GM11168 (cell line): ENCODE data around the gene LRP1B.

Source experiments
- in situ Hi-C: fragments of 300-500 bp; cut with MboI; formaldehyde crosslinking; loops from one replicate; pipeline ENCODE4 v1.12.0; 2022; ENCODE audit warnings: low sequenced_read_pairs; ENCODE audit not compliant: unreplicated experiment

LRP1B gene

DNA sequence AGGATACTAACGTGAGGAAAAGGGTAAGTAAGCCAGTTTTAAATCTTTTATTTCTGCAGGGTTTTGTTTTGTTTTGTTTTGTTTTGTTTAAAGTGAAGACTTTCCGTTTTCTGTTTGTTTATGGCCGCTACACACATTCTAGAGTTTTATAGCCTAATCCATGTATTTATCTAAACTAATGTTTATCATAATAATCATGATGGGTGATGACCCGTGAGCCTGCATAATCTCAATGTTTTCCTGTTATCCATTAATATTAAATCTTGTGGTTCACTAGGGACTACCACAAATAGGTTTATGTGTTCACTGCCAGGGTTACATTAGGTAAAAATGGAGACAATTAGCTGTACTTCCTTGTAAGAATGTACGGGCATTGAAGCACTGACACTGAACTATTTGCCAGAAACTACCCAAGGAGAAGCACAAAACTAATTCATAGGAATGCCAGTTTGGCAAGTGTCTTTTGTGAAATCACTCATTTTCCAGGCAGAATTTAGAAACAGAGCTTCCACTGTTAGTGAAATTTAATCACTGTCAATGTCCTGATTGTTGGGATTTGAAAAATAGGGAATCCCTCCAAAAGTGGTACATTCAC is 574.8 kb downstream of the LRP1B start:
- in situ Hi-C loops: no loop called here

DNA sequence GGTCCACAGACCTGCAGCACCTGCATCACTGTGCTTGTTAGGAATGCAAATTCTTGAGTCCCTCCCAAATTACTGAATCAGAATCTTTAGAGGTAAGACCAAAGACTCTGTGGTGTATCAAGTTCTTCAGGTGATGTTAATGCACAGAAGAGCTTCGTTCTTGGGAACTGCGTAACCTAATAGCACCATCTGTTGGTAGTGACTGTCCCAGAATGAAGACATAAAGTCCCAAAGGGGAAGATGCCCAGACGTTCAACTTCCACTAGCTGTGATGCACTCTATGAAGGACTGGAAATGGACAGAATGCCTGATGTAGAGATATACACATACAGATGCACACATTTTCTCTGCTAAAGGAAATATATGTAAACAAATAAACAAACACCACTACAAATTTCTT is 576.0 kb downstream of the LRP1B start:
- in situ Hi-C loops: no loop called here

DNA sequence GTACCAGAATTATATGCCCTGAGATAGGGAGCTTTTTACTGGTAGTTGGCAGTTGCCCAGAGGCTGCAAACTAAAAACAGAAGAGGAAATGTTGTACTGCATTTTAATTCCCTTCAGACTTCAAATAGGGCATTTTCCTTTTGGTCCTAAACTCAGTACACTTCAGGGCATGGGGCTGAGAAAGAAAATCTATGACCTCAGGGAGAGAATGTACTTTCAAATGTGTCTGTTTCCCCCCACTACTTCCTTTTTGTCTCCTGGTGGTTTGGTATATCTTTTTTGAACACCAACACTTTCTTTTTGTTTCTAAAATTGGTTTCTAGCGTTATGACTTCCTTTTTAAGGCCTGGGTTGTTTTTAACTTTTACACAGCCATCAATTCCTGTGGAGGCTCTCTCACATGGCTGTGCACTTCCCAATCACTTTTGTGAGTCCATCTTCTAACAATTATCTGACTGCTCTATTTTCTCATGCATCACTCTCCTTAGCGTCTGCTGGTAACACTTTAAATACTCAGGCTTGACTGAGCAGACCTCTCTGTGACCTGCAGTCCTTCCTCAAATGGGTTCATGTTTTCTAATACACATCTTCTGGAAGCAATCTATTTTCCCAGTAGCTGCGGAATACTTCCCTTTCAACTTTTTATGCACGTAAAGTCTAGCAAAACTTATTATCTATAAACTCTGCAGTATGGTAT is 596.0 kb downstream of the LRP1B start:
- in situ Hi-C loops: no loop called here

DNA sequence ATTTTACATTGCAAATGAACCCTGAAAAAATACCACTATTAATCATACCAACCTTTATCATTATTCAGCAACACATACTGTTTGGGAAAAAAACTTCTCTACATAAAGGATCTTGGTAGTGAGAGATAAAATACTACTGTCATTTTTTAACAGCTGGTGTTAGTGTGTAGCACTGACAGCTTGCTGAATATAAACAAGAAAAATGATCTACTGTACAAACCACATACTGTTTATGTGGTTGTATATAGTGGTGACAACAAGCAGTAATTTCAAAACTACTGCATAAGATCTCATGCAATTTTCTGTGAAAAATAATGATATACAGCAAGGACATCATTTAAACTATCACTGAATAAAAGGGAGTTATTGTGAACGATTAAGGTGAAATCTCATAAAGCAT is 601.2 kb downstream of the LRP1B start:
- in situ Hi-C loops: no loop called here

DNA sequence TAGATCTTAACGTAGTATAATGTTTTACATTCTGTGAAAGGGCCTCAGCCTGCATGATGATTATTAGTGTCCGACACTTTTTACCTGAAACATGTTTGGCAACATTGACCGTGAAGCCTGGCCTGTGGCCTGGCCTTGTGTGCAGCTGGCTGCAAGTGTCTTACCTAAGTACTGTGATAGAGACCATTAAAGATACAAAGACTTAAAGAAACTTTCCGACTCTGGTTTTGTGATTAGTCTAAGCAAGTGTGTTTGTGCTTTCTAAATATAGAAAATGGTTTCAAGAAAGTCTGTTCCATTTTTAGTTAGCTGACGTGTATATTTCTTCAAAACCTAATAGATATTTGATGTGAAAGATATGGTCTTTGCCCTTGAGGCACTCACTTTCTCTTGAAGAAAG is 601.8 kb downstream of the LRP1B start:
- in situ Hi-C loops: no loop called here

DNA sequence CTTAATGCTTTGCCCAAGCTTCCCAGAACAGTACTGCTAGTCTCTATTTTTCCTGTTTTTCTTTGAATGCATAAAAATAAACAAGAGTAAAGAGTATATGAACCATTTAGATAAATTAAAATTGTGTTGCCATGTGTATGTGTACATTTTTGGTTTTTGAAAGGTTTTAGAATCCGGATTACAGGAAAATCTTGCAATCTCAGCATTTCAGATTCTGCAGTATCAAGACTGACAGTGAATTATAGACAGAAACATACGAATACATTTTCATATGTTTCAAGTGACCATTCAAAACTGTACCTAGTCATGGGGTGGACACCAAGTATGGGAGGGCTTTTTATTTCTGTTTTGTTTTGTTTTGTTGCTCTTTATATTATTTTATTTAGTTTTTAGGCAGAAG is 604.1 kb downstream of the LRP1B start:
- in situ Hi-C loops: no loop called here

DNA sequence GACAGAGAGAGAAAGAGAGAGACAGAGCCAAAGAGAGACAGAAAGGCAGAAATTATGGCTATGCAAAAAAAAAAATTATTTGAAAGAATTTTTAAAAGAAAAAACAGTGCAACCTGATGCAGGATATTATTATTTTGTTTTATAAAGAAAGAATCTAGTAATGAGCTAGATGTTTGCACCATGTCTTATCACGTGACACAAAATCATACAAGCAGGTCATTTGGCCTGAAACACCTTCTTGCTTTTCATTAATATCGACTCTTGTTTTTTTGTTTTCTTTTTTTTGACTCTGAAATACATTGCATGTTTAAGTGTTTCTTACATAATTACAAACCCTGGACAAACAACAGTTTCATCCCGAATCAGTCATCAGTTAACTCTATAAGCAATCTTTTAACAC is 606.0 kb downstream of the LRP1B start:
- in situ Hi-C loops: no loop called here

DNA sequence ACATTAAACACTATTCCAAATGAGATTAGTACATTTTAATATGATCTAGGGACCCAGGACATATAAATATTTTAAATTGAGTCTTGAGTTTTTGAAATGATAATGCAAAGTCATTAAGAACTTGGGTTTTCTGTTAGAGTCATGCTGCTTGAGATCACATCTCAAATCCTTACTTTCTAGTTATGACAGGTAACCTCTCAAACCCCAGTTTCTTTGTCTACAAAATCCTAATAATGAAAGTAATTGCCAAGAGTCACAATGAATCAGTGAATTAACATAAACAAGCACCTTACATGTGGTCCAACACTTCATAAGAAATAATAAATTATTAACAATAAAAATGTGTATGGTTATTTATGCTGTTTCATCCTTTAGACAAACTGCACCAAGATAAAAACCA is 607.6 kb downstream of the LRP1B start:
- in situ Hi-C loops: no loop called here

DNA sequence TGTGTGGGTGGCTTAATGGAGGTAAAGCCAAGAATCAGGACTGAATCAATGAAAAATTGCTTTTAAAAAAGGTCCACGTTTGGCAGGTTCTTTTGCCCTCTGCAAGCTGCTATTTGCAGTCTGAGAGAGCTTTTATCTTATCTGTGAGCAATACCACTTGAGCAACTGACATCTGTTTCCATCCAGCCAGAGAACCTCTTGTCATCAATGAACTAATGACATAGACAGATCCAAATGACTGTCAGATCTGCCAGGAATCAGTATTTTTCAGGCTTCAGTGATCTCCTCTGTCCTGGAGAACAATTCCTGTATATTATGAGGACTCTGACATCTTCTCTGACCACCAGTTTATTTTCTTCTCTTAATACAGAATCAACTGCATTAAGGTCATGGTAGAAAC is 608.1 kb downstream of the LRP1B start:
- in situ Hi-C loops: no loop called here

DNA sequence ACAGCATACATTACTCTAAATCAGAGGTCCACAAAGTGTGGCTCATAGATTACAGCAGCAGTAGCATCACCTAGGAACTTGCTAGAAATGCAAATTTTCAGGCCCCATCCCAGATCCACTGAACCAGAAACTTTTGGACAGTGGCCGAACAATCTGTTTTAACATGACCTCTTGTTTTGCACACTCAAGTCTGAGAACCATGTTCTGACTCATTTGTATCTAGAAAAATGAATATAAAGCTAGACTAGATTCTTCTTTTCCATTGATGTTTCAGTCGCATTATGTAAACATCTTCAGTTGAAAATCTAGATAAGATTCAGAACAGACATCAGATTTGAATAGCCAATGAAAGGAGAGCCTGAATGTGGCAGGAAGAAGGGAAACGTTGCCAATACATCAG is 608.8 kb downstream of the LRP1B start:
- in situ Hi-C loops: no loop called here

DNA sequence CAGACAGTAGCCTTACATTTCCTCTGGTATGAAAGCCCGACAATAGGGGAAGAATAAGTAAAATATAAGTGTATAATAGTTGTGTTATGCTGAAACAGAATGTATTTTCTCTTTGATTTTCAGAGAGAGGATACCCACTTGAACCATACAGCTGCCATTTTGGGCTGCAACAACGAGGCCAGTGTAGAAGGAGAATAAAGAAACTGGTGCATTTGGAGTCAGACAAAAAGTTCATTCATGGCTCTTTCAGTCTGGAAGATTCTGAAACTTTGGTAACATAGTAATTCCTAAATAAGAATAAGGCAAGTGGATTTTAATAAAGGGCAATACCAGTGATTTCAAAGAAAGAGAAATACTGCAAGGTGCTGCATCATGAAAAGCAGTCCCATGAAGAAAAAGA is 610.9 kb downstream of the LRP1B start:
- in situ Hi-C loops: no loop called here

DNA sequence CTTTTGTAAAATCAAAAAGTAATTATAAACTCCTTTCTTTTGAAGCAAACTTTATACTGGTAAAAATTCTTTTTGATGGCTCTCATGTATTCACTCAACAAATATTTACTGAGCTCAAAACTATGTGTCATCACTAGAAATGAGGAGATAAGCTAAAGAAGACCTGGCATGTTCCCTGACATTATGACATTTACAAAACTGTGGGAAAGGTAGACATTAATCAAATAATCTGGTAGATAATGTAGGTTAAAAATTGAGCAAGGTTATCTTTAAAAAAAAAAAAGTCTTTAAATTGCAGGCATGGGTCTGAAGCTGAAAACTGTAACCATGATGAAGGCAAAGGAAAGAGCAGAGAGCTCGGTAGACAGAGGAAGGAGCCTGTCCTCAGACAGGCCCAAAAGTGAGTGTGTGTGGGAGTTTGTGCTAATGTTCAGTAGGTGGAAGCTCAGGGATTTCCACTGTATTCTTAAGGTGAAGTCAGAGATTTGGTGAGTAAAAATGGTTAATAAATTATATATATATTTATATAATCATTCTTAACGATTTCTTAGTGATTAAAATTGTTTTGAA is 612.9 kb downstream of the LRP1B start:
- in situ Hi-C loops: no loop called here

DNA sequence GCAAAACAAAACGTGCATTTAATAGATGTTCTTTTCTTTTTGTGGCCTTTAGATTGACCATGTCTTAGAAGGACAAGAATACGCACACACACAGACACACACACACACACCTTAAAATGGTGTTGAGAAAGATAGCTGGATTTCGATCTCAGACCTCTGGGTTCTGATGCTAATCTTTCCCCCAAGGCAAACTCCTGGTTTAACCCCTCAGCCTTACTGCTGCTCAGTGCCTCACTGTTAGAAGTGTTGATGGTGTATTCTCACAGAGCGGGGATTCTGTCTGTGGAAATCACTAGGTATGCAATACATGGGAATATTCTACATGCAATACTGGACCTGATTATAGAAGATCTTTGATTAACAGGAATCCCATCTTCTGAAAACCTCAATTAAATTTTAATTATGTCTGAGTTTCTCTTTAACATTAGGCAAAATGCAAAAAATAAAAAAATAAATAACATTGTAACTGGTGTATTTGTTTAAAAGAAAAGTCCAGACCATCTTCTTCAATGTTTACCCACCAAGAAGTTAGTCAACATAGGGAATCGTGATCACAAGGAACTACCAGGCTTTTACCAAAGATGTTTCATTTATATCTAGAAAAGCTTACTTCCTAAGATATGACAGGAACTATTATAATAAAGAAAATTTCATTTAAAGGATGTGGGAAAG is 613.5 kb downstream of the LRP1B start:
- in situ Hi-C loops: no loop called here

DNA sequence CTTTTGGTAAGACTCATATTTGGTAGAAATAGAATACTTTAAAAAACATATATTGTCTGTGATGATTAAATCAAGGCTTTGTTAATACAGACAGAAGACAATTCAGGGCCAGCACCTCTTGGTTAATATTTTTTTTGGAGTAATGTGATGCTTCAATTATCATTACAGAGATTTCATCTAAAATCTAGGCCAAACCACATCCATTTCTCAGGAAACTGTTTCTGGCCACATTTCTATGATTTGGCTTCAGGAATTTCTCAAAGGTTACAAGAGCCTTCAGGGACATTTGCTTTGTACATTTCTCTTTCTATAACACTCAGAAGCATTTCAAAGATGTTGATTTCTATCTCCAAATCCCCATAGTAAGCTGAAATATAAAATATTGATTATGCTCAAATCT is 614.9 kb downstream of the LRP1B start:
- in situ Hi-C loops: no loop called here

DNA sequence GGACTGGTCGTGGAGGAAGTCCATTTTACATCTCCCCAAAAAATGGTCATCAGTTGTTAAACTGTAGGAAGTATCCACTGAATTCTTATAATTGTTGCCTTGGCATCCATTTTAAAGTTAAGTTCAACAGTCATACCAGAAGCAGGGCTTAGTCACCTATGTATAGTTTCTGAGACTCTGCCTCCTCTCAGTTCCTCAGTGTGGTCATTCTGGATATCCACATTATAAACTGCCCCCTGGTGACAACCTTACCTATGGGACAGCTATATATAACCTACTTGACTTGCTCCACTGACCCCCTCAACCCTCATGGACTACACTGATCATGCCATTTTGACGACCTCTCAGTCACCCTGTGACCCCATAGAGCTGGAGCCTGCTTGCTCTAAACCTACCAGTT is 617.0 kb downstream of the LRP1B start:
- in situ Hi-C loops: no loop called here

DNA sequence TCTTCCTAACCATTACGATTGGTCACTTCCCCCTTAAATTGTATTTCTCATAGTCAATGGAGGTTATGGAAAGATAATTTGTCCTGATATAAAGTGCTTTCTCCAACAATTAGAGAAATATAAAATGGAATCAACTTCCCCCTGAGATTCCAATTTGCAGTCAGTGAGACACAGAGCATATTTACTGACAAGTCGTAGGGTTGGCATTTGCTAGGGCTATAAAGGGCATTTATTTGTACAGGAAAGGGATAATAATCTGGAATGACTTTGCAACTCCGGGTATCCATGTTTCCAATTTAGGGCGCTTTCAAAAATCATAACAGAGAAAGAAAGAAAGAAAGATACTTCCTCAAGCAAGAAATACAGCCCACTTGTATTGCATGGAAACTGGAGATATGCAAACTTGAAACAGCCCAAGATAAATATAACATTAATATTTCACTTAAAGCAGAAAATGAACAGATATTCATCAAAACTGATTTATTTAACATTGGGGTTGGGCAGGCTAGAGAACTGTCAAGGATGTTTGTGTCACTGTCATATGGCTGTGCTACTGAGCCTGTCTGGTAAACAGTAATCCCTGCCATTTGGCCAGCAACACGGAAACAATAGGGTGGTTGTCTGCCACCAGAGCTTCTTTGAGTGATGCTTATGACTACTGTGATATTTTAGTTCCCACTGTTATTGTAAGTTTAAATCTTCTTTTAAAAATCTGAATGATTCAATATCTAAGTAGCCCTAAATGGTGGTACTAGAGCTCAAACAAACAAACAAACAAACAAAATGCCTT is 621.8 kb downstream of the LRP1B start:
- in situ Hi-C loops: no loop called here

DNA sequence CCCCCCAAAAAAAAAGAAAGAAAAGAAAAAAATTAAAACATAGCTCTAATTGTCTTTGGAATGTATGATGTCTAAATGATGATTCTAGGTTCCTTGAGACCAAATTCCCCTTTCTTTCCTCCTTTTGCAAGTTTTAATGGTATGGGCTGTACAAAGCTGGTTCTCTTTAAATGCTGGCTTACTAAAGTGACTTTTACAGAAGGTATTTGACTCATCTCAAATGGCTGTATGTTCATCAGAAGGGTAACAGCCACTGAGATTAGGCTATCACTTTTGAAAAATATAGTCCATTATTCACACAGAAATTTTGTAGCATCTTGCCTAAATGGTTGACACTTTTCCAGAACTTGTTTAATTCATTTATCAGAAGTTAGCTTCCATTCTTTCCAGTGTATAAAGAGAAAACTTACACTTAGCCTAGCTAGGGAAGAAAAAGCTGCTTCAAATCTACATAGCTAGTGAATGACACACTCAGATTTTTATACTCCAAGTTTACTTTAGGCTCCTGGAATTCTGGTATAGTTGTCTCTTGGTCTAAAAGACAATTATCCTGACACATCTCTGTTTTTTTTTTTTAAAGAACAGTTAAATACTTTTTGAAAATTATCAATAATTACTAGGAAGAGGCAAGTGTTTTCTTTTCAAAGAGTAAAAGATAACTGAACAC is 622.6 kb downstream of the LRP1B start:
- in situ Hi-C loops: no loop called here

DNA sequence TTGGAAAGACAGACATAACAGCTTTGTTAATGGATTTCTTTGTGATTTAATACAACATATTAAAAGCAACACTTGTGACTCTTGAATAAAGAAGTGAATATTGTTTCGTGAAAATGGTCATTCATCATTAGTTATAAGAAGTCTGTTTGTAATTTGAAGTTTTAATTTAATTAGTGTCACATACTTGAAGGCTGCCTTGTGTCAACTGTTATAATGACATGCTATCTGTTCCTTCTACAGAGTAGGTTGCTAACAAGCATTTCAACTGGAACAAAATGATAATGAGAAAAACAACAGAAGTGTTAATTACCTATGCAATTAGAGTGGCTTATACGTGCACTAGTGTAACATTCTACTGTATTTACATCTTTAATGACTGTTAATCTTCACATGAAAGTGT is 624.7 kb downstream of the LRP1B start:
- in situ Hi-C loops: no loop called here

DNA sequence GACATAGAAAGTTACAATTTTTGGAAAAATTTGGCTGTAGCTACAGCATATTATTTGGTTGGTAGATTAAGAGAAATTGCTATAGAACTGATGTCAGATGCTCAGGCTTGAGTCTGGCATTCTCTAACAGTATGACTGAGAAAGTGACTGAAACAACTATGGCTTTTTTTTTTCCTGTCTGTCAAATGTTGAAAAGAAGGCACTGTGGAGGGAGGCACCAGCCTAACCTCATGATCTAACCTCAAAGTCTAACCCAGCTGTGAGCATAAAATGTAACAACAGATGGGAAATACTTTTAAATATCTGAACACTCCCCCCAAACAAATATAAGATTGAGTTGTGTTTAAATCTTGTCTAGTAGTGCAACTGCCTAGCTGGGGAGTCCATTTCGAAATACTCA is 629.1 kb downstream of the LRP1B start:
- in situ Hi-C loops: no loop called here

DNA sequence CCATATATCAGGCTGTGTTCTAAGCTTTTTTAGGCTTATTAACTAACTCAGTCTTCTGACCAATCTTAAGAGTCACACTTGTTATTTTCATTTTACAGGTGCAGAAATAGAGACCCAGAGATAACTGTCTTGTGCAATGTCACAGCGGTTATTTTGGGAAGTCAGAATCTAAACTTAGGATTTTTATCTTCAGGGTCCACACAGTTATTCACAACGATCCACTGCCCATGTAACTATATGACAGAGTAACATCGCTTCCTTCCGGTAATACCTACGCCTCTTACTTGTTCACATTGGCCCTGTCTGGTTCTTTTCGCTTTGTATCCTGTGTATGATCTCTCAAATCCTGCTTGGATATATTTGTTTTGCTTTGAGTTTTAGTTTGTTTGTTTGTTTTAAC is 631.7 kb downstream of the LRP1B start:
- in situ Hi-C loops: no loop called here
